Measurements from ENCODE around the gene CHRNA10.

CHRNA10 gene

GRCh38 chr11:3679077-3679476 is 7.9 kb upstream of the CHRNA10 start:
- H3K4me3 ChIP-seq (ENCODE audit: control insufficient read depth, low read depth, low read length) = no peak overlapping the region
- no peak for TF ChIP-seq CTCF (IDR thresholded peaks at IDR 0.05; ENCODE audit: control insufficient read depth, insufficient read depth, low read depth, low read length, missing control alignments)
- DNase-seq (ENCODE audit: low read depth) = no peak

- DNase-seq (ENCODE audit: low read depth) = no peak
- H3K4me3 ChIP-seq (ENCODE audit: control insufficient read depth, low read depth, low read length) = no peak overlapping the region
- no peak for TF ChIP-seq CTCF (IDR thresholded peaks at IDR 0.05; ENCODE audit: control insufficient read depth, insufficient read depth, low read depth, low read length, missing control alignments)
Measured at GRCh38 chr11:3675971-3676370, 4.8 kb upstream of the CHRNA10 start.

GRCh38 chr11:3674189-3674588 is 3.0 kb upstream of the CHRNA10 start:
- DNase-seq (ENCODE audit: low read depth) = no peak
- no peak for TF ChIP-seq CTCF (IDR thresholded peaks at IDR 0.05; ENCODE audit: control insufficient read depth, insufficient read depth, low read depth, low read length, missing control alignments)
- H3K4me3 ChIP-seq (ENCODE audit: control insufficient read depth, low read depth, low read length) = no peak overlapping the region

GRCh38 chr11:3669742-3670183 is 1.4 kb downstream of the CHRNA10 start:
- H3K4me3 ChIP-seq (ENCODE audit: control insufficient read depth, low read depth, low read length) = no peak overlapping the region
- TF ChIP-seq CTCF (IDR thresholded peaks at IDR 0.05; ENCODE audit: control insufficient read depth, insufficient read depth, low read depth, low read length, missing control alignments) = no peak
- DNase-seq (ENCODE audit: low read depth) = no peak

GRCh38 chr11:3669128-3669527 is 2.1 kb downstream of the CHRNA10 start:
- H3K4me3 ChIP-seq (ENCODE audit: control insufficient read depth, low read depth, low read length) = no peak overlapping the region
- DNase-seq (ENCODE audit: low read depth) = no peak
- TF ChIP-seq CTCF (IDR thresholded peaks at IDR 0.05; ENCODE audit: control insufficient read depth, insufficient read depth, low read depth, low read length, missing control alignments) = no peak

- H3K4me3 ChIP-seq (ENCODE audit: control insufficient read depth, low read depth, low read length) = no peak overlapping the region
- no peak for TF ChIP-seq CTCF (IDR thresholded peaks at IDR 0.05; ENCODE audit: control insufficient read depth, insufficient read depth, low read depth, low read length, missing control alignments)
- no peak for DNase-seq (ENCODE audit: low read depth)
Measured at GRCh38 chr11:3667149-3668035, 3.8 kb downstream of the CHRNA10 start.
